ENCODE data around the gene ME1.

DNA sequence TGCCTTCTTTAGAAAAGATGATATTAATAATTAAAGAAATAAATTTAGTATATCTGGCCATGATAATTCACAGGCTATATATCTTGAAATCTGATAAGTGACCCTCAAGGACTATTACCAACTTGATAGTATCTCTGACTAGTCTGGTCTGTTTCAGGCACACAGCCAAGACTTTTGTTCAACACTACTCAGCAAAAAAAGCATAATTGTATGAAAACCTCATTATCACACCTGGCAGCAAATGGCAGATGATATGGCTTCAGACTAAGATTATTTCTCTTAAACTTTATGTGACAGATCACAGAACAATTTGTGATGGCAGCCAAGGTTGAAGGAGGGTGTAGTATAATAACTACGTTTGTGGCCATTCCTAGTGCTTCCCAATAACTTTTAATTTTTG, 123.0 kb downstream of the ME1 start:
- TF ChIP-seq CTCF (IDR thresholded peaks at IDR 0.05) (no peak), POLR2A (IDR thresholded peaks at IDR 0.05) (no peak)
